Measurements from ENCODE around the gene RAB10.
"Not testable (repeated sequence)": the region's sequence is repeated elsewhere in the genome, so short reads cannot be mapped to it uniquely, and the experiment has no call there.

RAB10 gene

DNA sequence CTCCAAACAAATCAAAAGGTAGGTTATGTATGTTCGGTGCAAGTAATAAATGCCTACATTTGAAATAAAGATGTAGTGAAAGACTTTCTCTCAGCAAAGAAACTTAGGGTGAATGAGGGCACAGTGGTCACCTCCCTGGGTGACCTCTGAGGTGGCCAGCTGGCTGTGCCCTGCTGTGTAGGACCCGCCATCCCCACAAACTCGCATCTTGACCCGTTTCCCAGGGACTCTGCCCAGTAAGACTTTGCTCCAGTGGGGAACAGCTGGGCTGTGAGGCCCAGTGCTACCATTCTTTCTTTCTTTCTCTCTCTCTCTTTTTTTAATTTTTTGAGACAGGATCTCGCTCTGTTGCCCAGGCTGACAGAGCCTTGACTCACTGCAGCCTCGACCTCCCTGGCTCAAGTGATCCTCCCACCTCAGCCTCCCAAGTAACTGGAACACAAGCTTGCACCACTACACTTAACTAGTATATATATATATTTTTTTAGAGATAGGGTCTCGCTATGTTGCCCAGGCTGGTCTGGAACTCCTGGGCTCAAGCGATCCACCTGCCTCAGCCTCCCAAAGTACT is 130.8 kb downstream of the RAB10 start:
- no peak for DNase-seq

DNA sequence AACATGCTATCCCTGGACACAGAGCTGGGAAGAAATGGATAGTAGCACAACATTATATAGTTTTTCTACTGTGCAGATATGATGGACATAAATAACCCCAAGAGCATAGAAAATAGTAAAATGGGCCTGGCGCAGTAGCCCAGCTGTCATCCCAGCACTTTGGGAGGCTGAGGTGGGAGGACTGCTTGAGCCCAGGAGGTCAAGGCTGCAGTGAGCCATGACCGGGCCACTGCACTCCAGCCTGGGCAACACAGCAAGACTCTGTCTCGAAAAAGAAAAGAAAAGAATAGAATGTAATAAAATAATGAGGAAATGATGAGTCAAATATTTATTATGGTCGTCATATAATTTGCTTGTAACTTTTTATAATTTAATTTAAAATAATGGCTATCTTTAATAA is 131.5 kb downstream of the RAB10 start:
- no peak for DNase-seq

DNA sequence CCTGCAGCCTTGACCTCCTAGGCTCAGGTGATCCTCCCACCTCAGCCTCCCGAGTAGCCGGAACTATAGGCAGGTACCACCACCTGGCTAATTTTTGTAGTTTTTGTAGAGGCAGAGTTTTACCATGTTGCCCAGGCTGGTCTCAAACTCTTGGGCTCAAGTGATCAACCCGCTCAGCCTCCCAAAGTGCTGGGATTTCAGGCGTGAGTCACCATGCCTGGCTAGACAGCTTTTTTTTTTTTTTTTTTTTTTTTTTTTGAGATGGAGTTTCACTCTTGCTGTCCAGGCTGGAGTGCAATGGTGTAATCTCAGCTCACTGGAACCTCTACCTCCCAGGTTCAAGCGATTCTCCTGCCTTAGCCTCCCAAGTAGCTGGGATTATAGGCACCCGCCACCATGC is 132.7 kb downstream of the RAB10 start:
- not testable (repeated sequence) for DNase-seq

DNA sequence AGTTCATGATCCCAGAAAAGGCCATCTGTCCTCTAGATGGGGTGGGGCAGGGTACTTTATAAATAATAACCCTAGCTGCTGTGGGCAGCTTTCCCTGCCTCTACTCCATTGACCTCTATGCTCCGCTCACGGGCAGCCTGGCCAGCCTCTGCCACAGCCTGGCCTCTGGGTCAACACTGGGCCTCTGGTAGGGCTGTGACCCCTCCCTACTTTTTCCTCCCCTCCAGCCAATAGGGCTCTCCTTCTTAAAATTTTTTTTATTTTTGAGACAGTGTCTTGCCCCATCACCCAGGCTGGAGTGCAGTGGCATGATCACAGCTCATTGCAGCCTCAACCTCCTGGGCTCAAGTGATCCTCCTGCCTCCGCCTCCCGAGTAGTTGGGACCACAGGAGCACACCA is 134.9 kb downstream of the RAB10 start:
- DNase-seq: no peak

DNA sequence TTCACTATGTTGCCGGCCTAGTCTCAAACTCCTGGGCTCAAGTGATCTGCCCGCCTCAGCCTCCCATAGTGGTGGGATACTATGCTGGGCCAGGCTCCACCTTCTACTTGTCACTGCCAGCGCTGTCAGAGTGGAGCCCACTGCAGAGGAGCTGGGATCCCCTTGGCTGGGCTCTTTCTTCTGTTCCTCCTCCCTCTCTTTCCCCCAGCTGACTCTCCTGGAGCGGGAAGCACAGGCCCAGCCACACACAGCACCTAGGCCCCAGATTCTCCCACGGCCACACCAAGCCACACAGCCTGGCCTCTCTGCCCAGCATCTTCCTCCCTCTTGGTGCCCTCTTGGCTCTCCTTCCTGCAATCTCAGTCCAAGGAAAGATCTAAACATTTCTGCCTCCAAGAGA is 135.3 kb downstream of the RAB10 start:
- no peak for DNase-seq

DNA sequence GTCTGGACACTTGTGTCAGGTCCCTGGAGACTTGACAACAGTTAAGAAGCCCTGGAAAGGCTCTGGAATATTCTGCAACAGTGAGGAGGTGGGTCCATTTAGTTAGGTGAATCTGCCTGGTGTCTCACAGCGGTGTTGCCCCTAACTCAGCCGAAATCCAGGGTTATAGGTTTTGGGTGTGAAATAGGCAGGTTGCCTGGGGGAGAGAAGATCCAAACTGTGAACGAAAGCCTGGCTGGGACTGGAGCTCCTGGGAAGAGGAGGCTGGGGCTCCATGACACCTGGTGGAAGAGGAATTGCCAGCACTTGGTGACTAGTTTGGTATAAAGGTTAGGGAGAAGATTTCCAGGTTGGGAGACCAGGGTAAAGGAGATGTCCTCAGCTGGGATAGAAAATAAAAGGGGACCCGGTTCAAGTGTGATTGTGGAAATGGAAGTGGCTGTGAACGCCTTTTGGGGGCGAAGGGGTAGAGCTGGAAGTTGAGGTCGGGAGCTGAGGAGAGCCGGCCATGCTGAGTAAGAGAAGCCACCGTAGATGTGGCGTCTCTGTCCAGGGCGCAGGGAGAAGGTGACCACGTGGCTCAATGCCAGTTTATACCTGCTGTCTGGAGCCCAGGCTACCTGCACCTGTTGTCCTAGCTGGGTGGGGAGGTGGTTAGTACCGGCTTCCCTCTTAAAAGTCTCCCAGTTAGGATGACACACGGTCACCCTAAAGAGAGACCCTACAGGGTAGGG is 136.0 kb downstream of the RAB10 start:
- no peak for DNase-seq

DNA sequence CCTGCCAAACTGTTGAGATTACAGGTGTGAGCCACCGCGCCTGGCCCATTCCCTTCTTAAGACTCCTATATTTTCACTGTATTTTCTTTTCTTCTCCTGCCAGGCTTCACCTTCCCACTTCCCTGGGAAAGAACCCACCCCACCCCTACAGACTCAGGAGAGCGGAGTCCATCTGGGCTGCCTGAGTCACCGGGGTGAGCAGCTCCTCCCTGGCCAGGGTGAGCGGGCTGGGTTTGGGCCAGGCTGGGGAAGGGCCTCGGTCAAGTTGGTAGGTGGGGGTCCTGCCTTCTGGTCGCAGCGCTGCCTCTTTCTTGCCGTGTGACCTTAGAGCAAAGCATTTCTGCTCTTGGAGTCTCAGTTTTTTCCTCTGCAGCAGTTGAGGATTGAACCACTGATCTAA is 136.9 kb downstream of the RAB10 start:
- no peak for DNase-seq

DNA sequence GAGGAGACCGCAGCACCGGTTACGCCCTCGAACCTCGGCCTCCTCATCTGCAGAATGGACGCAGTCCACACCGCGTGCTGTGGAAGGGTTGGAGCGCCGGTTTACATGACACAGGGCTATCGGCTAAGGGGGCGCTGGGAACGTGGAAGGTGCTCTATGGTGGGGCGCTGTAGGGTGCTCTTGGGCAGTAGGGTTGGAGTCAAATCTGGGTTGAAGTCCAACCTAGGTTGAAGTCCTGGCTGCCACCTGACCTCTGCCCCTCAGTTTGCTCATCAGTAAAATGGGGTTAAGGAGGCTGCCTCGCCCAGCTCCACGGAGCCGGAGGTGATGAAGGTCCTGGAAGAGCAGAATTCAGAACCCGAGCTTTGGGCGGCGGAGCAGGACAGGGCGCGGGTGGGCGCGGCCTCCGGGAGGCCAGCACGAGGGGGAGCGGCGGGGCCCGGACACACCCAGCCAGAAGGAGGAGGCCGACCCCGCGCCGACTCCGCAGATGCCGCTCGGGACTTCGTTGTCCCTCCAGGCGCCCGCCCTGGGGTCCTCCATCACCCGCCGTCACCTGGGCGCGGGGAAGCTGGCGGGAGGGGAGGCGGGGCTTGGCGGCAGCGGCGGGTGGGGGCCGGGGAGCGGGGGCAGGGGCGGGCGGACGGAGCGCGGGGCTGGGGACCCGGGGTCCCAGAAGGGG is 138.4 kb downstream of the RAB10 start:
- DNase-seq: no peak

DNA sequence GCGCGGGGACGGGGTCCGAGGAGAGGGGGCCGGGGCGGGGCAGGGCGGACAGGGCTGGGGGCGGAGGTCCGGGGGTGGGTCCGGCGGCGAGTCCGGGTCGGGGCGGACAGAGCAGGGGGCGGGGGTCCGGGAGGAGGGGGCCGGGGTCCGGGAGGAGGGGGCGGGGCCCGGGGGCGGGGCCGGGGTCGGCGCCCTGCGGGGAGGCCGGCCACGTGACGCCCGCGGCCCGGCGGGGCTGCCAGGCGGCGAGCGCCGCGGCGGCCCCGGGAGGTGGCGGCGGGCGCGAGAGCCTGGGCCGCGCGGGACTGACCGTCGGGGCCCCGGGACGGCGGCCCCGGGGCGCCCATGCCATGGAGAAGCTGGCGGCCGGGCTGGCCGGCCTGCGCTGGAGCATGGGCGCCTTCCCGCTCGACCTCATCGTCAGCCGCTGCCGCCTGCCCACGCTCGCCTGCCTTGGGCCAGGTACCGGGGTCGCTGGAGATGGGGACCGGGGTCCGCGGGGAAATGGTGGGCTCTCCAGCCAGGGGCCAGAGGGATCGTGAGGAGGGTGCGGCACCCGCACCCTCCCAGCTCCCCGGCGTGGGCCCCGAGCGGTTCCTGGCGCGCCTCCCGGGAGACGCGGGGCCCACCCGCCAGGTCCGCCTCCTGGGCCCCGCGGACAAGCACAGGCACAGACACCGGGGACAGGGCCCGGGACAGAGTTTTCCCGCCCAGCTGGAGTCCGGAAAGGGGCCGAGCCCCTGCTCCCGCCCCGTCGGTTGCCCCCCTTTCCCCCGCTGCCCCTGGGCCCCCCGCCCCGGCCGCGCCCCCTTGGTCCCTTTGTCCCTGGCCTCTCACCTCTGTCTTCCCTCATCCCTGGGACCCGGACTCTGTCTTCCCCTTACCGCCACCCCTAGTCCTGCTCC is 139.2 kb downstream of the RAB10 start, which contains the start of gene GAREM2:
TSS of gene GAREM2 (plus strand) at position 218 of the 905 bp plus-strand sequence. CDS start at position 351, 133 bp downstream.
- no peak for DNase-seq

DNA sequence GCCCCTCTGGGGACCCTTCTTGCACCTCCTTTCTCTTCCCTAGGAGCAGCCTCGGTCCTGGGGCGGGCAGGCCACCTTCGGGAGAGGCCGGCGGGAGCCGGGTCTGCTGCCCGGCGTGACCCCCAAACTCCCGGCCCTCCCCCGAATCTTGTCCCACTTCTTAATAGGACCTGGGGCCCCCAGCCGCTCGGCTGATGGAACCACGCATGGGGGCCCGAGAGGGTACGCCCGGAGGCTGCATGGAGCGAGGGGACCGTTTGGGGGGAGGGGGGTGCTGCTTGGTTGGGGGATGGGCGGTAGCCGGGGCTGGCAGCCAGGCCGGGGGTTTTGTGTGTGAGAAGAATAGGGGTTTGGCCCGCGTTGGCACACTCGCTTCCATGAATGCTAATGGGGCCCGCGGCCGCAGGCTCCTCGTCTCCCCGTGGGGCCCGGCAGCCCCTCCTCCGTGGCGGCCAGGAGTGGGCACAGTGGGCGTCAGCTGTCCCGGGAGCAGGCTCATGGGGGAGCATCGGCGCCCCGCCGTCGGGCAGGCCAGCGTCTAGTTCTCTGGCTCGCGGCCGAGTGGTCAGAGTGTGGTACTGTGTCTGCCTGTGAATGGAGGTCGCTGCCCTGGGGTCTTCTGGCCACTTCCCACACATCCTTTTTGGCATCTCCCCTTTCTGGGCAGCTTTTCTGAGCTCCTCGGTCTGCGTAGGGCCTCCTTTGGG is 140.0 kb downstream of the RAB10 start:
- no peak for DNase-seq

DNA sequence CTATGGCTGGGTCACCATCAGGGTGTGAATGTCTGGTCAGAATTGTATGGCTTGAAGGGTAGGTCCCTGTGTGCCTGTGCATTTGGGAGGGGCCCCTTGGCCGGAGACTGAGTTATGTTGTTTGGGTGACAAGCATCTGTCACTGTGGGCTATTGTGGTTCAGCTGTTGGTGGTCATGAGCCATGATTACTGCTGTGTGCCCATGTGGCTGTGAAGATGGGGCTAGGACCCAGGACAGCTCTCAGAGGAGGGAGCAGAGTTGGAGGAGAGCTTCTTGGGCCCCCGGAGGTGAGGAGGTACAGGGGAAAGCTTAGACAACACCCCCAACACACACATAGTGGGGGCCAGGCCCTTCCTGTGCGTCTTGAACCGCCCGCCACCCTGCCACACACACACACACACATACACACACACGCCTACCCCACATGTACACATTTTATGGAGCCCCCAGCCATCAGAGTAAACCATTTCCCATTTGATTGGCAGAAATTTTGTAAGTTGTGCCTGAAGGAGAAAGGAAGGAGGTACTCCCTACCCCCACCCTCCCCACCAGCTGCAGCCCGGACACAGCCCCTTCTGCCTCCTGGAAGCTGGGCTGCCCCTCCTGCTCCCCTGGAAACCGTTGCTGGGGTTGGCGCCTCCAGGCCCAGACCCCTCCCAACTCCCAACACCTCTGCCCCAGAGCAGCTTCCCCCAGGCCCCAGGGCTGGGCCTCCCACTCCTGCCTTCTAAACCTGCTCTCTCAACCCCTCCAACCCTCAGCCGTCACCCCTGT is 141.0 kb downstream of the RAB10 start:
- no peak for DNase-seq

DNA sequence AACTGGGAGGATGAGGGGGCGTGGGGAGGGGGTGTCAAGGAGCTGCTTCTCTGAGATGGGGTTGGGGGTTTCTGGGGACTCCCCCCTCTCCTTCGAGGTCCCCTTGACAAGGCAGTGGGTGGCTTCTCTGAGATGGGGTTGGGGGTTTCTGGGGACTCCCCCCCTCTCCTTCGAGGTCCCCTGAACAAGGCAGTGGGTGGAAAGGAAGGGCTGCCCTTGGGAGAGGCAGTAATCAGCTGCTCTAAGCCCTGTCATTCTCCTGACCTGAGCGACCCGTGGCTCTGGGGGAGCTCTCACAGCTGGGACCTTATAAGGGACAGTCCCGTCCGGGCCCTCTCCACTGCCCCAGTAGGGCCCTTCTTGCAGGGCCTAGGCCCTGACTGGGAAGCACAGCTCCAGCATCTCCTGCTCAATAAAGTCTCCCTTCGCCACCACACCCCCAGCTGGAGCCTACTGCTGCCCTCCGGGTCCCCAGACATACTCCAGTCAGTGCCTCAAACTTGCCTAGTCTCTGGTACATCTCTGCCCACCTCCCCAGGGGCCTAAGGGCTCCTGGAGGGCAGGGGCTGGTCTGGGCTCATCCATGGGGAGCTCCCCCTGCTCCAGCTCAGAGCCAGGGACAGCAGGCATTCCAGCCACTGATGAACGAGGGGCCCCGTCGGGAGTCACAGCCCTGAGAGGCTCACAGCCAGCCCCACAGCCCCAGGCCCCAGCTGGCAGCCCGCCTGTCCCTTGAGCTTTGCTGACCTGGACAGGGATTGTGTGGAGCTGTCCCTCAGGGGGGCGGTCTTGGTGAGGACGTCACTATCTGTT is 141.8 kb downstream of the RAB10 start:
- DNase-seq: no peak

DNA sequence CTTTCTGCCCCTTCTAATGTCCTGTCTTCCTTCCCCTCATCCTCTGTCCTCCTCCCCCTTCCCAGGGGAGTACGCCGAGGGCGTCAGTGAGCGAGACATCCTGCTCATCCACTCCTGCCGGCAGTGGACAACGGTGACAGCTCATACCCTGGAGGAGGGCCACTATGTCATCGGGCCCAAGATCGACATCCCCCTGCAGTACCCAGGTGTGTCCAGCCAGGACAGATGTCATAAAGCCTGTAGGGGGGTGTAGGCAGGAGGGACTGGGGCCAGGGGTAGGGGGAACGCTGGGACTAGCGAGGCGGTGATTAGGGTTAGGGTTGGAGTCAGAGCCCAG is 142.4 kb downstream of the RAB10 start:
- DNase-seq: no peak

DNA sequence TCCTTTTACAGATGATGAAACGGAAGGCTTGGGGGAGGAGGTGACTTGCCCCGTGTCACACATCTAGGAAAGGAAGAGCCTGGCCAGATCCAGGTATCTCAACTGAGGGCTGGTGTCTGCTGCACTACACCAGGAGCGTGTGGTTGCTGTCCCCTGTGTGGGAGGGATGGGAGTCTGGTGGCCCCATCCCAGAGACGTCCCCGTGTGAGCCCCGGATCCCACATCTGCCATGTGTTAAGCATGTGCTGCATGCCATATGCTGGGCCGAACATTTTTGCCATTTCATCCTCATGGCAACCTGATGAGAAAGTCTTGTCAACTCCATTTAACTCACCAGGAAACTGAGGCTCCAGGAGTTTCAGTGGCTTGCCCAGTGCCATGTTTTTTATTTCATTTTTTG is 143.2 kb downstream of the RAB10 start:
- DNase-seq: no peak

DNA sequence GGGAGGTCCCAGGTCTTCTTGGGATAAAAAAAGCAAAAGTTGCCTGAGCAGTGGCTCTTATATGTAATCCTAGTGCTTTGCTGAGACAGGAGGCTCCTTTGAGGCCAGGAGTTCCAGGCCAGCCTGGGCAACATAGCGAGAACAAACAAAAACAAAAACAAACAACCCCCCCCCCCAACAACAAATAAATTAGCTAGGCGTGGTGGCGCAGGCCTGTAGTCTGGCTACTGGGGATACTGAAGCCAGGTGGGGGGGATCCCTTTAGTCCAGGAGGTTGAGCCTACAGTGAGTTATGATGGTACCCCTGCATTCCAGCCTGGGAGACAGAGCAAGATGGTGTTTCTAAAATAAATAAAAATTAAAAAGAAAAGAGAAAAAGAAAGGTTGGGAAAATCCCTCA is 144.4 kb downstream of the RAB10 start:
- no peak for DNase-seq

DNA sequence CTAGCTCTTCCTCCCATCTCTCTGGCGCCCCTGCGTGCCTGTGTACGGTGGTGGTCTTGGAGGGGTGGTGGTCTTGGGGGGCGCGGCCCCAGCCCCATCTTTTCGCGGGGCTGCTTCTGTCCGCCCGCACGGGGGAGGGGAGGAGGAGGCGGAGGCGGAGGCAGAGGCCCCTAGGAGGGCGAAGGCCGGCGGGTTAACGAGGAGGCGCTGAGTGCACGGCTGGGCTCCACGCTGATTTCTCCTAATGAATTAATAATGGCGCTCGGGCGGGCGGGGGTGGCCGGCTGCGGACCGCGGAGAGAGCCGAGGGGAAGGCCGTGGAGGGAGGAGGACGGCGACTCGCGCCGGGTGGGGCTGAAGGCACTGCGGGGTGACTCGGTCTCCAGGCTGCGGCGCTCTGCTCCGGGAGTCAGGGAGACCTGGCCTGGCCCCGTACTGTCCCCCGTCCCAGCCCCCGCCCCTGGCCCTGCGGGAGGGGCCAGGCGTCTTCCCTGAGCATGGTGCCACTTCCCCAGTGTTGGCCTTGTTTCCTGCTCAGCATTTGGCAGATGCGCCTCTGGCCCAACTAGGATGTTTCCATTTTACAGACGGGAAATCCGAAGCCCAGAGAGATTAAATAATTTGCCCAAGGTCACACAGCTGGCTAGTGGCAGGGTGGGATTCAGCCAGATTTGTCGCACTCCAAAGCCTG is 145.0 kb downstream of the RAB10 start:
- no peak for DNase-seq

DNA sequence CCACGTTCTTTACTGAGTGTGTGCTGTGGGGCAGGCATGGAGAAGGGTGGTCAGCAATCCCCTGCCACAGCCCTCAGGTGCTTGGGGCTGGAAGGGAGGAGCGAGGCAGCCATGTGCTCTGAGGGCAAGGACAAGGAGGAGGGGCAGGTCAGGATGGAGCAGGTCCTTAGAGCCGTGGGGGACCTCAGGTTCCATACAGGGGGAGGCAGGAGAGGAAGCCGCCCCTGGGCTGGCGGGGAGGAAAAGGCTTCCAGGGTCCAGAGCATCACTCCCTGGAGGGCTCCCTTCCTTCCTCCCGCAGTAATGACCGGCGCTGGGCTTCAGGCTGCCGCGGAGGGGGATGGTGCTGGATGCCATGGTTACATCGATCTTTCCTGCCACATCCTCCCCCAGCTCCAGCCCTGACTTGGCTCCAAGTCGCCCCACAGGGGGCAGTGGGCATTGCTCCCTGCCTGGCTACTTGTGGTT is 145.6 kb downstream of the RAB10 start:
- DNase-seq: no peak

DNA sequence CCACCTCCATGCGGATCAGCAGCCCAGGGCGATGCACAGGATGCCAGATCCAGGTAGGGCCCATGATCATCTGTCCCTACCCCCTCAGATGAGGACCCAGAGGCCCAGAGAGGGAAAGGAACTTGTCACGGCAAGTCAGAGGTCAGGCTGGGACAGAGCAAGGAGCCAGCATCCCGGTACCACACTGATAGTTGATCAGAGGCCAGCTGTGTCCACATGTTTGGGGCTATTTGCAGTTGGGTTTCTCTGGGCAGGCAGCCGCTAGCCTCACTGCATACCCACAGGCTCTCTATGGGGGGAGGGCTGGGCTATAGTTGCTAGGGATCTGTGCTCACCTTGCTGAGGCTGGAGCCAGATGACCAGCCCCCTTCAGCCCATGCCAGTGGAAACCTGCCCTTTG is 148.6 kb downstream of the RAB10 start:
- no peak for DNase-seq

DNA sequence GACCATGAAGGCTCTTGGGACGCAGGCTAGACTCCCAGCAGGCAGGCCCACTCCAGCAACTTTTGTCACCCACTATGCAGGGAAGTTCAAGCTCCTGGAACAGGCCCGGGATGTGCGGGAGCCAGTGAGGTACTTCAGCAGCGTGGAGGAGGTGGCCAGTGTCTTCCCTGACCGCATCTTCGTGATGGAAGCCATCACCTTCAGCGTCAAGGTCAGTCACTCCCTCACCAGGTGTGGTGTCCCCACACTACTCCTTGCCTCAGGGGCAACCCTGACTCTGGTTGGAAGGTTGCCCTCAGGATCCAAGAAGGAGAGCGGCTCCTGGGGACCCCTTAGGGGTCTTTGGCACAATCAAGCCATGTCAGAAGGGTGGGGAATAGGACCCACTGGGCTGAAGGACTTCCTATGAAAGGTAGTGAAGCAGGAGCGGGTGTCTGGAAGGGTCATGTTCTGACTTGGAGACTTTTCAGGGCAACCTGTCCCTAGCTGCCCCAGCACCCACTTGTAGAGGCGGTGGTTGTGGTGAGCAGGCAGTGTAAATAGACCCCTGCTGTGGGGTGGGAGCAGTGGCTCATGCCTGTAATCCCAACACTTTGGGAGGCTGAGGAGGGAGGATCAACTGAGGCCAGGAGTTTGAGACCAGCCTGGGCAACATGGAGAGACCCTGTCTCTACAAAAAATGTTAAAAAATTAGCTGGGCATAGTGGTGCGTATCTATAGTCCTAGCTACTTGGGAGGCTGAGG is 149.2 kb downstream of the RAB10 start:
- no peak for DNase-seq

All from stimulated activated CD4-positive, alpha-beta T cell treated with anti-CD3 and anti-CD28 coated beads, Interleukin-4, amount 100 ng/mL, for 24 hours (primary cell).